ENCODE results near the gene IL10RA. TPM values are rescaled to one million over a fixed set of nuclear protein-coding genes. Genes with fewer than 3 reads are reported as not detected.
A peak's percentile ranks its signal among the peaks of the same experiment; 100 is the strongest.

IL10RA gene
- total RNA-seq, 1 donor from 2014 or later, result not detected

GRCh38 chr11:117941976-117942654 is 44.1 kb upstream of the IL10RA start:
- TF ChIP-seq CTCF (IDR thresholded peaks at IDR 0.05), result no peak
- H3K27me3 Mint-ChIP-seq (ENCODE audit: unreplicated experiment), result peaks cover 39% of the 10 kb centered on the region
- DNase-seq (ENCODE audit: extremely low spot score, unreplicated experiment), result peak; percentile 32
- no peaks in the 10 kb centered on the region for H3K36me3 Mint-ChIP-seq (ENCODE audit: unreplicated experiment)
- no peak overlapping the region for H3K4me3 Mint-ChIP-seq (ENCODE audit: unreplicated experiment)
- H3K27ac Mint-ChIP-seq (ENCODE audit: unreplicated experiment), result no peak overlapping the region
- no peaks in the 10 kb centered on the region for H3K4me1 Mint-ChIP-seq (ENCODE audit: unreplicated experiment)
- H3K9me3 Mint-ChIP-seq (ENCODE audit: unreplicated experiment), result no peaks in the 10 kb centered on the region

GRCh38 chr11:117944554-117944953 is 41.6 kb upstream of the IL10RA start:
- Mint-ChIP-seq H3K36me3 (ENCODE audit: unreplicated experiment) (no peaks in the 10 kb centered on the region), H3K9me3 (ENCODE audit: unreplicated experiment) (no peaks in the 10 kb centered on the region), H3K27me3 (ENCODE audit: unreplicated experiment) (peaks cover 40% of the 10 kb centered on the region), H3K4me3 (ENCODE audit: unreplicated experiment) (no peak overlapping the region), H3K4me1 (ENCODE audit: unreplicated experiment) (no peaks in the 10 kb centered on the region), H3K27ac (ENCODE audit: unreplicated experiment) (no peak overlapping the region)
- DNase-seq (ENCODE audit: extremely low spot score, unreplicated experiment), result peak; percentile 34
- no peak for TF ChIP-seq CTCF (IDR thresholded peaks at IDR 0.05)

- Mint-ChIP-seq H3K4me3 (ENCODE audit: unreplicated experiment) (no peak overlapping the region), H3K36me3 (ENCODE audit: unreplicated experiment) (no peaks in the 10 kb centered on the region), H3K27ac (ENCODE audit: unreplicated experiment) (no peak overlapping the region), H3K4me1 (ENCODE audit: unreplicated experiment) (no peaks in the 10 kb centered on the region), H3K9me3 (ENCODE audit: unreplicated experiment) (no peaks in the 10 kb centered on the region), H3K27me3 (ENCODE audit: unreplicated experiment) (peaks cover 37% of the 10 kb centered on the region)
- no peak for TF ChIP-seq CTCF (IDR thresholded peaks at IDR 0.05)
- no peak for DNase-seq (ENCODE audit: extremely low spot score, unreplicated experiment)
These were observed 41.0 kb upstream of the IL10RA start for GRCh38 chr11:117945047-117945810.

- Mint-ChIP-seq H3K36me3 (ENCODE audit: unreplicated experiment) (no peaks in the 10 kb centered on the region), H3K27me3 (ENCODE audit: unreplicated experiment) (peaks cover 39% of the 10 kb centered on the region), H3K4me3 (ENCODE audit: unreplicated experiment) (no peak overlapping the region), H3K9me3 (ENCODE audit: unreplicated experiment) (no peaks in the 10 kb centered on the region), H3K4me1 (ENCODE audit: unreplicated experiment) (no peaks in the 10 kb centered on the region), H3K27ac (ENCODE audit: unreplicated experiment) (no peak overlapping the region)
- no peak for TF ChIP-seq CTCF (IDR thresholded peaks at IDR 0.05)
- peak; percentile 60 for DNase-seq (ENCODE audit: extremely low spot score, unreplicated experiment)
These were observed 39.9 kb upstream of the IL10RA start for GRCh38 chr11:117946156-117946841.
